ENCODE data around the gene ROPN1.
"Not testable (repeated sequence)": the region's sequence is repeated elsewhere in the genome, so short reads cannot be mapped to it uniquely, and the experiment has no call there.

The ROPN1 gene

GRCh38 chr3:123986427-123986826 lies 5.5 kb downstream of the ROPN1 start:
- no peak for DNase-seq

- peak; percentile 39 for DNase-seq
Observed at GRCh38 chr3:123984957-123985356, 7.0 kb downstream of the ROPN1 start.

- DNase-seq = no peak
Observed at GRCh38 chr3:123984350-123984749, 7.6 kb downstream of the ROPN1 start.

DNA sequence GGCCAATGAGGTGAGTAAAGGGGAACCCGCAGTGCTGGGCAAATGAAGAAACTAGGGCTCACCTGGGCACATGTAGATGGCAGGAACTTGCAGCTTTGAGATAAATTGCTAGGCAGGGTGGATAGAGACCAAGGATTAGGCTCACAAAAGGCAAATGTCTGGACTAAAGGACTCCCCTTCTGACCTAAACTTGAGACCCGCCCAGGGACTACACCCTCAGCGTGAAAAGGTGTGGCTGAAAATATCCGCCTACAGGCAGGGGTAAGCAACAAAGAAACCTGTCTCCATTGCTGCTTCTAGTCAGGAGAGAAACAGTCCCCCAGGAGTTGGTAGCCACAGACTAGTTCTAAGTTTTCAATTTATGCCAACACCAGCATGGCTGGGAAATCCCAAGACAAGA lies 10.6 kb downstream of the ROPN1 start:
- DNase-seq = not testable (repeated sequence)

DNA sequence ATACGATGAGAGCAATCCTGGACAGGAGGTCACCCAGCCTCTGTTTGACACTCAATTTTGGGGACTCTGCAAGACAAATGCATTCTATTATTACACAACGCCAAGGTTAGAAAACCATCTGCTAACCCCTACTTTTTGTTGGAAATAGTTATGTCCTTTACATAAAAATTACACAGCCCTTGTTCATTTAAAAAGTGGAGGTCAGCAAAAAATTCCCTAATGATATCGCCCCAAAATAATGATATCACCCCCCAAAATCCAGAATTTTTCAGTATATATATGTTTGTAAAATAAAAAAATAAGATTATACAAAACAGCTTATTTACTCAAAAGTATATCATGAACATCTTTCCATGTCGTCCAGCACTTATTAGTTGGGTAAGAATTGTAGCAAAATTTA lies 11.4 kb downstream of the ROPN1 start:
- DNase-seq = no peak

GRCh38 chr3:123979525-123980501 lies 12.1 kb downstream of the ROPN1 start:
- DNase-seq = peak; percentile 64

DNA sequence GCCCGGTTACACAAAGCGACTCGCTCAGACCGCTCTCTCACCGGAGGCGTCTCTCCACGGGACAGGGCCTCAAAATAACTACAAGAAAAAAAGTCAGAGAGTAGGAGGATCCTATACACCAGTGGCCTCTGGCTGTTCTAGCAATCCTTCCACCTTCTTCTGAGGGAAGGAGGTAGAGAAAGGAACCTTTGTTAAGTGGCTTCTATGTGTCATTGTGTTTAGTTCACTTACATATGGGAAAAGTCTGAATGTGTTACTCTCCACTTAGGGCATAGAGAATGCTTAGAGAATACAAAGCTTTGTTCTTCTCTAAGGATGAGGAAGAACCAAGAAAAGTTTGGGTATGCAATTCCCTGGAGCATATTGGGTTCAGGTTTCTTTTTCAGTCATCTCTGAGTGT lies 15.0 kb downstream of the ROPN1 start:
- DNase-seq = not testable (repeated sequence)

GRCh38 chr3:123976181-123976898 lies 15.6 kb downstream of the ROPN1 start:
- DNase-seq = not testable (repeated sequence)

GRCh38 chr3:123975030-123975429 lies 16.9 kb downstream of the ROPN1 start:
- not testable (repeated sequence) for DNase-seq

GRCh38 chr3:123971406-123971805 lies 20.5 kb downstream of the ROPN1 start:
- DNase-seq = peak; percentile 41

DNA sequence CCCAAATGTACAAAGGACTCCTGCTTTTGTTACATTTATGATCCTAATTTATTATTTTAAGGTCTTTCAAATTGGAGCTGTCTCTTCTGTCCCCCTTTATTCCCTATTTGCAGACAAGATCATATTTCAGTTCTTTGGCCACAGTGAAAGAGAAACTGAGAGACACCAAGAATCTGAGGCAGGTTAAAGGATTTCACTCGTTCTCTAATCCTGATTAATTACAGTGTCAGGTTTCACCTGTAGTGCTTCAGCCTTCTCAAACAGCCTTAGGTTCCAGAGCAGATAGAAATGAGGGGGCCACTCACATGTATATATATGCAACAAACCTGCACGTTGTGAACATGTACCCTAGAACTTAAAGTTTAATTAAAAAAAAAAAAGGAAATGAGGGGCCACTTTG lies 24.7 kb downstream of the ROPN1 start:
- peak; percentile 58 for DNase-seq

GRCh38 chr3:123966799-123967198 lies 25.1 kb downstream of the ROPN1 start:
- DNase-seq = not testable (repeated sequence)

- DNase-seq = not testable (repeated sequence)
Observed at GRCh38 chr3:123964793-123965192, 27.1 kb downstream of the ROPN1 start.

- DNase-seq = no peak
Observed at GRCh38 chr3:123961508-123961856, 30.4 kb downstream of the ROPN1 start.

GRCh38 chr3:123960781-123961507 lies 31.0 kb downstream of the ROPN1 start, which contains the start of gene CCDC14:
Gene CCDC14, minus strand, starts transcription at chr3:123961229. Its CDS starts 56 bp downstream, at chr3:123961173.
- peak; percentile 97 for DNase-seq

- DNase-seq = peak; percentile 90
Observed at GRCh38 chr3:123953735-123954134, 38.2 kb downstream of the ROPN1 start.

DNA sequence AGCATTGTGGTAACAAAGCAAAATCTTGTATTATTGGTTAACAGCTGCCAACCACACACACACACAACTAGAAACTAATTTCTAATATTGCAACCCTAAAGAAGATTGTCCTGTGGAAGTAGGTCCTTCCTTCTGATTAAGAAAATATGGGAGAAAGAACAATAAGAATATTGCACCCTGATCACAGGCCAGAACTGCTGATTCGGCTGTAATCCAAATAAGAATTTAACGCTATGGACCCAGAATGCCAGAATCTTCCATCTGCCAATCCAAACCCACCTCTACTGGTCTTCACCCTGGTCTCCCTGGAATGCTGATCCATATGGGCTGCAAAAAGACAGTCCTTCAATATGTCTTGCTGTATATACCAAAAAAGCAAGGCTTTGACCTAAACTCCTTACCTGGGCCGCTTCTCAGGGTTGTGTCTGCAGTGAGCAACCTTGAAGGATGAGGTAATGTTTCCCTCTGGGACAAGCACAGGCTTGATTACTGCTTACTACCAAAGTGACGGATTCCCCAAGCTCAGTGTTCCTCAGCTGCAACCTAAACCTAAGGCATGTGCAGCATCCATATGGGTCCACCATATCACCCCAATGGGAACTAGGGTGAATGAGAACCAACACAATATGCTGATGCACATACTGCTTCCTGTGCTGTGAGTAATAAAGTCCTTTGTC lies 38.9 kb downstream of the ROPN1 start:
- DNase-seq = no peak

DNA sequence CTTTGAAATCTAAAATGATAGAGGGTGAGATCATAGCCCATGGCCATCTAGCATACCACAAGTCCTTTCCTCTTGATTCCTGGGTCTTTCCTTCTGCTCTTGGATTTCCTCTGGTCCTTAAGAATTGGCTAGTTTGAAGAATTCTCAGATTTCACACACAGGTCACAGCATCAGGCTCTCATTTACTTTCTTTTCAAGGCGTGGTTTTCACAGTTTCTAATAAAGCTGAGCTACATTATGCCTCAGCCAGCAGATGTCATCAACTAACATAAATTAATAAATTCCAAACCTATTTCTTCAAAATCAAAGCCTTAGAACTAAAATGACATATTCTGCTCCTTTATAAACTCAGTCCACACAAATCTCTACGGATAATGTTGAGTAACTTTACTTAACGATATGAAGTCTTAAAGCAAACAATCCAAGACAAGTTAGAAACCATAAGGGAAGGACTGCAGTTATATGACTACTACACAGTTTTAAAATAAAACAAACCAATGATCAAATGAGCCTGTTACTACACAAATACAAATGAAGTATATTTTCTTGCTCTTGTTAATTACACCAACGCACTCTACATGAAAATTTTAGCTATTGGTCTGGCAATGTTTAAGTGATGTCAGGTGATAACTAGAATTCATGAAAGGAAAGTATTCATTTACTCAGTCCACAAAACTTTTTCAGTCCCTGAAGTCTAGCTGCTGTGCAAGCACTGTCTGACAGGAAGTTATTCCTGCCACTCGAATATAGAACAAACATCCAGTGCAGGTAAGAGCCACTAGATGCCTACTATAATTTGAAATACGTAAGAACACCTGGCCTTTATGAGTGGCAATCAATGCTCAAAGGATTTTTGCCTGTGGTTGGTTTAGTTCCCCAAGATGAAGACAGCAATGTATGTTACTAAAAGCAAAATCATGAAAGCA lies 40.1 kb downstream of the ROPN1 start:
- DNase-seq = no peak

- no peak for DNase-seq
Observed at GRCh38 chr3:123949641-123950040, 42.3 kb downstream of the ROPN1 start.

DNA sequence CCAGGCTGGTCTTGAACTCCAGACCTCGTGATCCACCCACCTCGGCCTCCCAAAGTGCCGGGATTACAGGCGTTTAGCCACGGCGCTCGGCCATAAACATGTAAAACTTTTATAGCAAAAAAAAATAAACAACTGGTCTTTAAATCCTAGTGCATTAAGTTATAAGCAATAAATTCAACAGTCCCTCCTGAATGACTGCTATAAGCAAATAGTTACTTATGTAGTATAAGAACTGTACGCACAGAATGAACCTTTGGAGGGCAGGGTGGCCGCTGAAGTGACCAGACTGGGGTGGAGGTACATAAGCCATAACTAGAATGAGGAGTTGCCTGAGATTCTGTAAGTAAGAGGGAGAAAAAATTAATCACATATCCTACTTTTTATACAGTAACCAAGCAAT lies 43.5 kb downstream of the ROPN1 start:
- no peak for DNase-seq

GRCh38 chr3:123947482-123947881 lies 44.4 kb downstream of the ROPN1 start:
- DNase-seq = no peak

Measured in NCI-H69 (cell line).